Lung (tissue), 12 donors: ENCODE measurements around the gene DOCK2. TPM values are rescaled to one million over a fixed set of nuclear protein-coding genes. Genes with fewer than 3 reads are reported as not detected.
"Not testable (repeated sequence)": the region's sequence is repeated elsewhere in the genome, so short reads cannot be mapped to it uniquely, and the experiment has no call there.

Source experiments
- ATAC-seq: fragments of 200-7000 bp; cut with Tn5 transposase; one replicate; pipeline ENCODE4 v1.9.1; 2020; ENCODE audit warnings: moderate number of reproducible peaks; ENCODE audit not compliant: insufficient read depth, low FRiP score
- DNase-seq, 3 donors: peaks; one replicate each; pipeline ENCODE4 v3.0.0-alpha.2; 2013 to 2017
- H3K27ac ChIP-seq, 2 donors: one replicate each; pipeline ENCODE4 v1.5.1; 2013; ENCODE audit warnings: mild to moderate bottlenecking in 2 of 2, moderate library complexity in 2 of 2, control low read depth in 1 of 2, inconsistent platforms in 1 of 2, low read depth in 1 of 2, low read length in 1 of 2
- H3K27me3 ChIP-seq, 3 donors: one replicate each; pipeline ENCODE4 v1.5.1; 2013; ENCODE audit warnings: low read length in 2 of 3; ENCODE audit not compliant: control insufficient read depth in 3 of 3, insufficient read depth in 3 of 3
- H3K36me3 ChIP-seq, 4 donors: one replicate each; pipeline ENCODE4 v1.5.1; 2013; ENCODE audit warnings: low read length in 4 of 4, mild to moderate bottlenecking in 1 of 4, moderate library complexity in 1 of 4; ENCODE audit not compliant: control insufficient read depth in 4 of 4, insufficient read depth in 4 of 4
- H3K4me1 ChIP-seq, 5 donors: one replicate each; pipeline ENCODE4 v1.5.1; 2013; ENCODE audit warnings: low read length in 5 of 5, mild to moderate bottlenecking in 2 of 5, moderate library complexity in 1 of 5; ENCODE audit not compliant: control insufficient read depth in 5 of 5, insufficient read depth in 5 of 5
- H3K4me3 ChIP-seq: one replicate; pipeline ENCODE4 v1.5.1; 2013; ENCODE audit warnings: mild to moderate bottlenecking, control low read depth, moderate library complexity
- H3K9ac ChIP-seq, 2 donors: one replicate each; pipeline ENCODE4 v1.5.1; 2013; ENCODE audit warnings: low read length in 2 of 2, control low read depth in 1 of 2; ENCODE audit not compliant: insufficient read depth in 1 of 2
- H3K9me3 ChIP-seq, 4 donors: one replicate each; pipeline ENCODE4 v1.5.1; 2013; ENCODE audit warnings: low read length in 3 of 4, mild to moderate bottlenecking in 1 of 4, moderate library complexity in 1 of 4; ENCODE audit not compliant: control insufficient read depth in 4 of 4, insufficient read depth in 3 of 4
- CTCF ChIP-seq: IDR thresholded peaks from 2 replicates; pipeline ENCODE4 v1.5.1; 2012; ENCODE audit warnings: mild to moderate bottlenecking; ENCODE audit errors: control extremely low read depth, extremely low read depth
- WGBS, 2 donors: extraction: QIAGEN DNeasy Blood & Tissue Kit; methylation state at CpG; one replicate each; pipeline ENCODE4 v1.1.7; 2013; 5-methylcytosine and 5-hydroxymethylcytosine counted together
- polyA plus RNA-seq, 2 donors: library from polyadenylated mRNA; stranded (reverse); fragments of 200-250 nt; gene quantifications; one replicate each; pipeline ENCODE4 v1.2.1, GENCODE V29; 2013
- total RNA-seq, 2 donors: library from RNA; depleted of rRNA in 1 of 2; stranded (reverse); fragments of >200 nt in 1 of 2; gene quantifications; one replicate each; pipeline ENCODE4 v1.2.1, GENCODE V29; 2014 to 2021
- donor health status: control.
- donor health status: control.
- donor health status: Bipolar disorder and iron deficiency.
- donor health status: healthy.
- donor health status: DM: yes; HTN: yes; CAD: no.

Gene DOCK2
- total and polyA plus RNA-seq, 4 donors = 9.6 to 66.6 (median 43.4) TPM

GRCh38 chr5:169834540-169834939 lies 197.5 kb downstream of the DOCK2 start:
- not testable (repeated sequence) for H3K27me3 ChIP-seq, H3K36me3 ChIP-seq, H3K4me3 ChIP-seq, H3K27ac ChIP-seq, H3K9me3 ChIP-seq, DNase-seq, H3K4me1 ChIP-seq, ATAC-seq, H3K9ac ChIP-seq
- WGBS, 2 donors = 23 to 58% methylated on average over 1 of the region's 1 CpG

GRCh38 chr5:169836835-169837536 lies 199.9 kb downstream of the DOCK2 start:
- WGBS, 2 donors = 57 to 74% methylated on average over 3 of the region's 3 CpGs
- Histone ChIP-seq H3K27me3 (no peaks in the 10 kb centered on the region), H3K27ac (no peak overlapping the region), H3K9me3 (no peaks in the 10 kb centered on the region), H3K9ac (no peak overlapping the region), H3K36me3 (peaks cover 0 to 4% (median 0%) of the 10 kb centered on the region in 4 donors), H3K4me3 (no peak overlapping the region), H3K4me1 (no peaks in the 10 kb centered on the region)
- no peak for TF ChIP-seq CTCF
- DNase-seq (no peak), ATAC-seq (no peak)

- Histone ChIP-seq H3K4me1 (no peaks in the 10 kb centered on the region), H3K4me3 (no peak overlapping the region), H3K27ac (no peak overlapping the region), H3K9me3 (no peaks in the 10 kb centered on the region), H3K27me3 (no peaks in the 10 kb centered on the region), H3K9ac (no peak overlapping the region), H3K36me3 (peaks cover 0 to 4% (median 0%) of the 10 kb centered on the region in 4 donors)
- DNase-seq (no peak), ATAC-seq (no peak)
- no peak for TF ChIP-seq CTCF
Observed at GRCh38 chr5:169837686-169838085, 200.6 kb downstream of the DOCK2 start.

GRCh38 chr5:169838688-169839087 lies 201.6 kb downstream of the DOCK2 start:
- no peak overlapping the region for H3K27ac ChIP-seq
- peaks cover 0 to 2% (median 0%) of the 10 kb centered on the region in 4 donors for H3K36me3 ChIP-seq
- H3K9me3 ChIP-seq = no peaks in the 10 kb centered on the region
- 85 to 98% methylated on average over 3 of the region's 3 CpGs for WGBS, 2 donors
- no peaks in the 10 kb centered on the region for H3K4me1 ChIP-seq
- ATAC-seq (no peak), DNase-seq (no peak)
- TF ChIP-seq CTCF = no peak
- H3K9ac ChIP-seq = no peak overlapping the region
- no peak overlapping the region for H3K4me3 ChIP-seq
- H3K27me3 ChIP-seq = no peaks in the 10 kb centered on the region
